Thoracic aorta (tissue), 2 donors: ENCODE results near the gene FAM187B. TPM values are rescaled to one million over a fixed set of nuclear protein-coding genes. Genes with fewer than 3 reads are reported as not detected.

ENCODE experiments used
- ATAC-seq: fragments of 150-250 bp; one replicate; pipeline ENCODE4 v1.8.0; 2017; ENCODE audit warnings: low read depth; ENCODE audit not compliant: insufficient number of reproducible peaks, low FRiP score
- DNase-seq: peaks from one replicate; pipeline ENCODE4 v3.0.0-alpha.2; 2020; ENCODE audit warnings: low spot score
- H3K27ac ChIP-seq, 2 donors: fragments of 200-600 bp; sonication (generic); 1 replicate in 1 of 2; 2 replicates in 1 of 2; pipeline ENCODE4 v1.5.1; 2016; ENCODE audit warnings: mild to moderate bottlenecking in 2 of 2, moderate library complexity in 2 of 2
- H3K27me3 ChIP-seq: fragments of 200-600 bp; sonication (generic); replicated peaks from 2 replicates; pipeline ENCODE4 v1.6.0; 2016; ENCODE audit warnings: mild to moderate bottlenecking; ENCODE audit not compliant: insufficient read depth
- H3K36me3 ChIP-seq: fragments of 200-600 bp; sonication (generic); one replicate; pipeline ENCODE4 v1.5.1; 2016
- H3K4me1 ChIP-seq, 2 donors: fragments of 200-600 bp; sonication (generic); 1 replicate in 1 of 2; 2 replicates in 1 of 2; pipeline versions ENCODE4 v1.5.1 to v1.6.0; 2016; ENCODE audit warnings: low read depth in 2 of 2, mild to moderate bottlenecking in 1 of 2; ENCODE audit not compliant: control insufficient read depth in 1 of 2
- H3K4me3 ChIP-seq: fragments of 200-600 bp; sonication (generic); 2 replicates; pipeline ENCODE4 v1.5.1; 2016; ENCODE audit warnings: mild to moderate bottlenecking
- H3K9me3 ChIP-seq: fragments of 200-600 bp; sonication (generic); 2 replicates; pipeline ENCODE4 v1.5.1; 2016
- total RNA-seq, 2 donors: library from RNA; depleted of rRNA; stranded (reverse); fragments of >200 nt; gene quantifications; one replicate each; pipeline versions ENCODE4 v1.1.0 to v1.2.3, GENCODE V29; 2016
- TF ChIP-seq, protein P1 (sequence below): fragments of 200-600 bp; sonication (generic); IDR thresholded peaks from one replicate; pipeline ENCODE4 v1.5.1; 2019; ENCODE audit warnings: antibody characterized with exemption

Gene FAM187B
- total RNA-seq, 2 donors from 2014 or later, result not detected

GRCh38 chr19:35216833-35217648 lies 11.5 kb downstream of the FAM187B start:
- DNase-seq (no peak), ATAC-seq (no peak)
- Histone ChIP-seq H3K27ac (no peak overlapping the region), H3K4me1 (peaks cover 0 to 8% of the 10 kb centered on the region in 2 donors), H3K36me3 (no peaks in the 10 kb centered on the region), H3K27me3 (no peaks in the 10 kb centered on the region), H3K4me3 (no peak overlapping the region), H3K9me3 (no peaks in the 10 kb centered on the region)
- TF ChIP-seq, protein P1, sequence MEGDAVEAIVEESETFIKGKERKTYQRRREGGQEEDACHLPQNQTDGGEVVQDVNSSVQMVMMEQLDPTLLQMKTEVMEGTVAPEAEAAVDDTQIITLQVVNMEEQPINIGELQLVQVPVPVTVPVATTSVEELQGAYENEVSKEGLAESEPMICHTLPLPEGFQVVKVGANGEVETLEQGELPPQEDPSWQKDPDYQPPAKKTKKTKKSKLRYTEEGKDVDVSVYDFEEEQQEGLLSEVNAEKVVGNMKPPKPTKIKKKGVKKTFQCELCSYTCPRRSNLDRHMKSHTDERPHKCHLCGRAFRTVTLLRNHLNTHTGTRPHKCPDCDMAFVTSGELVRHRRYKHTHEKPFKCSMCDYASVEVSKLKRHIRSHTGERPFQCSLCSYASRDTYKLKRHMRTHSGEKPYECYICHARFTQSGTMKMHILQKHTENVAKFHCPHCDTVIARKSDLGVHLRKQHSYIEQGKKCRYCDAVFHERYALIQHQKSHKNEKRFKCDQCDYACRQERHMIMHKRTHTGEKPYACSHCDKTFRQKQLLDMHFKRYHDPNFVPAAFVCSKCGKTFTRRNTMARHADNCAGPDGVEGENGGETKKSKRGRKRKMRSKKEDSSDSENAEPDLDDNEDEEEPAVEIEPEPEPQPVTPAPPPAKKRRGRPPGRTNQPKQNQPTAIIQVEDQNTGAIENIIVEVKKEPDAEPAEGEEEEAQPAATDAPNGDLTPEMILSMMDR, result no peak

DNA sequence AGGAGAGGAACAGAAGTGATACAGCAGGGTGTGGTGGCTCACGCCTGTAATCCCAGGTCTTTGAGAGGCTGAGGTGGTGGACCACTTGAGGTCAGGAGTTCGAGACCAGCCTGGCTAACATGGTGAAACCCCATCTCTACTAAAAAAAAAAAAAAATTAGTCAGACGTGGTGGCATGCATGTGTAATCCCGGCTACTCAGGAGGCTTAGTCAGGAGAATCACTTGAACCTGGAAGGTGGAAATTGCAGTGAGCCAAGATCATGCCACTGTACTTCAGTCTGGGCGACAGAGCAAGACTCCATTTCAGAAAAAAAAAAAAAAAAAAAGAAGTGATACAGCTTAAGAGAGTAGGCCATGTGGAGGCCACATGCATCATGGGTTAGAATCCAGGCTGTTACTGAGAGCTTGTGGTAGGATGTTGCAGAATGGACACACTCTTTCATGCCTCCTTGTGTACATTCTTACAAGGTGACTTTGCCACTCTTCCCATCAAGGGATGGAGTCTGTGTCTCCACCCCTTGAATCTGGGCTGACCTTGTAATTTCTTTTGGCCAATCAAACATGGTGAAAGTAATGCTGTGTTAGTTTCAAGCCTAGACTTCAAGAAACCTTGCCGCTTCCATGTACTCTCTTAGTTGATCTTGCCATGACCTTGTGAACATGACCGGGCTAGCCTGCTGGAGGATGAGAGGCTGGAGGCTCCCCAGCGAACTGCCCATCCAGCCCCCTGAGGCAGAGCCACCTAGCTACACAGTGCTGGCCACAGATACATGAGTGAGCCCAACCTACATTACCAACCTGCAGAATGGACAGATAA lies 12.3 kb downstream of the FAM187B start:
- DNase-seq, result no peak
- H3K4me3 ChIP-seq, result no peak overlapping the region
- H3K27ac ChIP-seq, result no peak overlapping the region
- TF ChIP-seq, protein P1, result no peak
- no peaks in the 10 kb centered on the region for H3K27me3 ChIP-seq
- H3K4me1 ChIP-seq, result peaks cover 0 to 8% of the 10 kb centered on the region in 2 donors
- no peak for ATAC-seq
- no peaks in the 10 kb centered on the region for H3K9me3 ChIP-seq
- no peaks in the 10 kb centered on the region for H3K36me3 ChIP-seq

DNA sequence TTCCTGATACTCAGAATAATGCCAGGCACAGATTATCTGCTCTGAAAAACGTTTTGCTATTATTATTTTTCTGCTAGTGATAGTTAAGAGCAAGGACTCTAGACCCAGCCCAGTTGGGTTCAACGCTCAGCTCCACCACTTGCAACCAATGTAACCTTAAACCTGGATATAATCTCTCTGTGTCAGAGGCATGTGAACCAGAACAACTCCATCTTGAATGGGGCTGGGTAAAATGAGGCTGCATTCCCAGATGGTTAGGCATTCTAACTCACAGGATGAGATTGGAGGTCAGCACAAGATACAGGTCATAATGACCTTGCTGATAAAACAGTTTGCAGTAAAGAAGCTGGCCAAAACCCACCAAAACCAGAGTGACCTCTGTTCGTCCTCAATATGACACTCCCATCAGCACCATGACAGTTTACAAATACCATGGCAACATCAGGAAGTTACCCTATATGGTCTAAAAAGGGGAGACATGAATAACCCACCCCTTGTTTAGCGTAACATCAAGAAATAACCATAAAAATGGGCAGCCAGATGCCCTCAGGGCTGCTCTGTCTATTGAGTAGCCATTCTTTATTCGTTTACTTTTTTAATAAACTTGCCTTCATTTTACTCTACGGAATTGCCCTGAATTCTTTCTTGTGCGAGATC lies 13.6 kb downstream of the FAM187B start:
- no peak for ATAC-seq
- no peak for DNase-seq
- H3K36me3 ChIP-seq, result no peaks in the 10 kb centered on the region
- H3K4me3 ChIP-seq, result no peak overlapping the region
- no peaks in the 10 kb centered on the region for H3K27me3 ChIP-seq
- H3K4me1 ChIP-seq, result peaks cover 0 to 8% of the 10 kb centered on the region in 2 donors
- no peaks in the 10 kb centered on the region for H3K9me3 ChIP-seq
- TF ChIP-seq, protein P1, result no peak
- H3K27ac ChIP-seq, result peak overlapping the region in 1 of 2 donors; percentile 64

DNA sequence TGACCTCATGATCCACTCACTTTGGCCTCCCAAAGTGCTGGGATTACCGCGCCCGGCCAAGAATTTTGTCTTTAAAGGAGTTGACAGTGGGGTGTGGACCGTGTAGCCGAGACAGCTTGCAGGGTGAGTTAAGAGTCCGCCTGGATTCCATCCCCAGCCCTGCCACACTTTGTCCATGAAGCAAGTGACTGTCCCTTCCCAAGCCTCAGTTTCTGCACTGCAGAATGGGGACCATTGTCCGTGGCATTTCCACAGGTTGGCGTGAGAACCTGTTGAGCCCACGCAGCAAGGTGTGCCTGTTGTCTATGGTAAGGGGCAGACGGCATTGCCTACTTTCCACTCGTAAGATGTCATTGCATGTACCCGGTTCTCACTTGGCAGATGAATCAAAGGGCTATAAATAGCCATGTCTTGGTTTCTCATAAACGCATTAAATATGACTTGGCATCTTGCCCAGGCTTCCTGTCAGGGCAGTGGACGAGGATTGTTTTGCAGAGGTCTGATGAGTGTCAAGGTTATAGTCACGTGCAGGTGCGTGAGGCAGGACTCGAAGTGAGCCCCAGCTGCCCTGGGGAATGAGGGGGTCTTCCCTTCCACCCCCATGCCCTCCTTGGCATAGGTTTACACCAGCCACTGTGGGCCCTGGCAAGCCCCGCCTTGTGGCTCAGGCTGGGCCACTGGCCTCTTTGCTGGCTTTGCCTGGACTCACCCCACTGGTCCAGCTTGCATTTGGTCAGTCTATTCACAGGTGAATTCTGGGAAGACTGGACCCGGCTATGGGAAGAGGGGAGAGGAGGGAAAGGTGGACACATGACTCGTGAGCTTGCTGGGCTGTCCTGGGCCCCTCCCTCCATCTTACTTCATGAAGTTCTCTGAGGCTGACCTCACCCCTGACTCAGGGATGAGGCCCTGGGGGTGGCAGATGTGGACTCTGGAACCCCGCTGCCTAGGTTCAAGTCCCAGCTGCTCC lies 14.6 kb downstream of the FAM187B start:
- no peaks in the 10 kb centered on the region for H3K9me3 ChIP-seq
- peak; percentile 31 for DNase-seq
- H3K27me3 ChIP-seq, result no peaks in the 10 kb centered on the region
- ATAC-seq, result peak; percentile 72
- TF ChIP-seq, protein P1, result no peak
- no peaks in the 10 kb centered on the region for H3K36me3 ChIP-seq
- peak overlapping the region; percentile 47 for H3K4me3 ChIP-seq
- peaks cover 0 to 8% of the 10 kb centered on the region in 2 donors for H3K4me1 ChIP-seq
- H3K27ac ChIP-seq, result peak overlapping the region in 1 of 2 donors; percentile 64
